GM19455 (cell line): ENCODE data around the gene PROC.
A peak's percentile ranks its signal among the peaks of the same experiment; 100 is the strongest.
"Not testable (repeated sequence)": the region's sequence is repeated elsewhere in the genome, so short reads cannot be mapped to it uniquely, and the experiment has no call there.

Experiments used
- ATAC-seq: cut with Tn5 transposase; IDR thresholded peaks from one replicate; pipeline ENCODE4 v1.9.1; 2021; ENCODE audit not compliant: unreplicated experiment

The PROC gene

GRCh38 chr2:127394492-127394891, 23.7 kb upstream of the PROC start:
- no peak for ATAC-seq

GRCh38 chr2:127397568-127398238, 20.5 kb upstream of the PROC start:
- no peak for ATAC-seq

GRCh38 chr2:127398239-127398590, 20.0 kb upstream of the PROC start:
- ATAC-seq: peak; percentile 87

- ATAC-seq: no peak
Observed at GRCh38 chr2:127400533-127400896, 17.7 kb upstream of the PROC start.

GRCh38 chr2:127400897-127401756, 17.1 kb upstream of the PROC start:
- ATAC-seq: no peak

GRCh38 chr2:127401757-127402695, 16.2 kb upstream of the PROC start:
- no peak for ATAC-seq

- no peak for ATAC-seq
Observed at GRCh38 chr2:127403460-127403859, 14.8 kb upstream of the PROC start.

GRCh38 chr2:127404466-127405254, 13.6 kb upstream of the PROC start:
- no peak for ATAC-seq

GRCh38 chr2:127405255-127405610, 13.0 kb upstream of the PROC start:
- no peak for ATAC-seq

GRCh38 chr2:127406454-127406853, 11.8 kb upstream of the PROC start:
- no peak for ATAC-seq

GRCh38 chr2:127407091-127407490, 11.1 kb upstream of the PROC start:
- no peak for ATAC-seq

- ATAC-seq: no peak
Observed at GRCh38 chr2:127407661-127408003, 10.6 kb upstream of the PROC start.

GRCh38 chr2:127408004-127408806, 10.0 kb upstream of the PROC start:
- peak; percentile 64 for ATAC-seq

GRCh38 chr2:127408807-127409099, 9.5 kb upstream of the PROC start:
- ATAC-seq: no peak

- not testable (repeated sequence) for ATAC-seq
Observed at GRCh38 chr2:127409716-127410115, 8.5 kb upstream of the PROC start.

GRCh38 chr2:127410871-127411652, 7.2 kb upstream of the PROC start:
- ATAC-seq: peak; percentile 50

- ATAC-seq: no peak
Observed at GRCh38 chr2:127411653-127412369, 6.4 kb upstream of the PROC start.

GRCh38 chr2:127413200-127413599, 5.0 kb upstream of the PROC start:
- ATAC-seq: no peak
